ENCODE data around the gene DMRT1.

Gene DMRT1

GRCh38 chr9:970151-970996, 128.9 kb downstream of the DMRT1 start:
- DNase-seq, result no peak

DNA sequence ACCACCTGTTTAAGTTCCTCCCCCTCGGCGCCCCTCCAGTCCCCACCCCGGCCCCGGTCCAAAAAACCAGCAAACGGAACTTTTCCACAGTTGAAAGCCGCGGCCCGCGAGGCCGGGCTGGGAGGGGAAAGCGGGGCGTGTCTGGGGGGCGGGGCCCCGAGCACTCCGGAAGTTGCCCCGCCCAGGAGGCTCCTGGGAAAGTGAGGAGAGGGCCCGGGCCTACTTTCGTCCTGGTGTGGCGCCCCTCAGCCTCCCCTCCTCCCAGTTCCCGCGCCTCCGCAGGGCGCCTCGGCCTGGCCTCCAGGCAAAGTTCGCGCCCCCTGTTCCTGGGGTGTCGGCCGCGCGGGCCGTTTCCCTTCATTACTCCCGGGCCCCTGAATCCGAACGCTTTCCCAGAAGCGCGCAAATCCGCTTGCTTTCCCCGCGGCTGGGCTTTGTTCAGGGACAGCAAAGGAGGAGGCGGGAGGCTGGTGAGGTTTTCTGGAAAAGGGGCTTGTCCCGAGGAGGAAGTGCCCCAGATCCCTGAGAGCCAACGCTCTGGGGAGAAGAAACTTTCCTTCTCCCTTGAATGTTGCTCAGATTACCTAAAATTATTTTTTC, 130.5 kb downstream of the DMRT1 start:
- no peak for DNase-seq

DNA sequence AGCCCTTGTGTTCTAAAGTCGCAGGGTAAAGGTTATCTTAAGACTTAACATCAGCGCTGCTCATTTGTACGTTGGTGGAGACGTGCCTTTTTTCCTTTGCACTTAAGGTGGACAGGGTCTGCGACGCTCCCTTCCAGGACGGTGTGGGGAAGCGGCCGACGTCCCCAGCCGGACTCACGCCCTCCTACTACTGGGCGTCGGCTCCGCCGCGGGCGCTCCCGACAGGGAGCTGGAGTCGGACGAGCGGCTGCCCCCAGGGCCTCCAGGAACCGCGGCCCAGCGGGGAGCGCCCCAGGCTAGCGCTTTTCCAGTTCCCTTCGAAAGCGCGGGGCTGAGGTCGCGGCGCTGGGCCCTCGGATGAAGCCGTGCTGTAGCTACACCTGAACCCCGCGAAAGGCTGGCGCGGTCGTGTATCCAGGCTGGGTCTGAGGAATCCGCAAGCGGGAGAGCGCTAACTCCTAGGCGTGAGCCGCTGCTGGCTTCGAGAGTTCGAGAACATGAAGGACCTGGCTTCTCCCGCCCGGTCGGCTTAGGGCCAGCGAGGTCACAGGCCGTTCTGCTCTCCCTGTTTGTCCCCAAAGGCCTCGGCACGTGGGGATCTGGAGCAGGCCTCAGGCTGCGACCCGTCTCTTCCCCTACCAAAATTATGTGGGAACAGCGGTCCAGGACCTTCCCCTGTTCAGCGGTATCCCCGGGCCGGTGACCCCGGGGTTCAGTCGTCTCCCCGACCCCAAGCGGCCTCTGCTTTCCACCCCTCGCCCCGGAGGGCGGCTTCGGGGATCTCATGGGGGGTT, 131.2 kb downstream of the DMRT1 start:
- no peak for DNase-seq

- no peak for DNase-seq
These were observed 131.9 kb downstream of the DMRT1 start for GRCh38 chr9:973295-973834.

- no peak for DNase-seq
These were observed 132.8 kb downstream of the DMRT1 start for GRCh38 chr9:974031-974995.

- DNase-seq, result no peak
These were observed 133.7 kb downstream of the DMRT1 start for GRCh38 chr9:974996-975739.

- no peak for DNase-seq
These were observed 134.3 kb downstream of the DMRT1 start for GRCh38 chr9:975740-976257.

DNA sequence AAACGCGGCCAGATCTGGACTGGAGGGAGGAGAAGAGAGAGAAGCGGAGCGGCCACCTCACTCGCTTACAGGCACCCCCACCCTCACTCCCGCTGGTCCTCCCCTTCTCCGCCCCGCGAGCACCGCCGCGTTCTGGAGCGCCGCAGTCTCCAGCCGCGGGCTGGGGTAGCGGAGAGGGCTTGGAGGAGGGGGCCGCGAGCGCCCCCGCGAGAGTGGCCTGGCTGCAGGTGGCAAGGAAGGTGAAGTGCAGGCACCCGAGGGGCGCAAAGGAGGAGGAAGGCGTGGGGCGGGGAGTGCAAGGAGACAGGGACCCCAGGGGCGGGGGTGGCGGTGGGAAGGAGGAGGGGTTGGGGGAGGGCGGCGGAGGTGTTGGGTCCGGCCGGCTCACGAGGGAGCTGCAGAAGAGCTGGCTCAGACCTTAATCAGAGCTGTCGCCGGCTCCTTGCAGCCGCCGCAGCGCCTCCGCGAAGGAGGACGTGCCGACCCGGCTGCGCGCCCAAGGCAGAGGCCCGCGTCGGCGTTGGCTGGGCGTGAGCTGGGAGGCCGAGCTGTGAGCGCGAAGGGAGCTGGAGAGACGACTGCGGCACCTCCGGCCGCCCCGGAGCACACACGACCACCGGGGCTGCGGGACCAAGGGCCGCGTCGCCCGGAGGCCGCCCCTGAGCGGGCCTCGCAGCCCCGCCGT, 134.9 kb downstream of the DMRT1 start, which contains the start of gene DMRT3:
TSS of gene DMRT3 (plus strand) at position 398 of the 685 bp plus-strand sequence. CDS start 347 bp downstream, outside the sequence.
- DNase-seq, result no peak

DNA sequence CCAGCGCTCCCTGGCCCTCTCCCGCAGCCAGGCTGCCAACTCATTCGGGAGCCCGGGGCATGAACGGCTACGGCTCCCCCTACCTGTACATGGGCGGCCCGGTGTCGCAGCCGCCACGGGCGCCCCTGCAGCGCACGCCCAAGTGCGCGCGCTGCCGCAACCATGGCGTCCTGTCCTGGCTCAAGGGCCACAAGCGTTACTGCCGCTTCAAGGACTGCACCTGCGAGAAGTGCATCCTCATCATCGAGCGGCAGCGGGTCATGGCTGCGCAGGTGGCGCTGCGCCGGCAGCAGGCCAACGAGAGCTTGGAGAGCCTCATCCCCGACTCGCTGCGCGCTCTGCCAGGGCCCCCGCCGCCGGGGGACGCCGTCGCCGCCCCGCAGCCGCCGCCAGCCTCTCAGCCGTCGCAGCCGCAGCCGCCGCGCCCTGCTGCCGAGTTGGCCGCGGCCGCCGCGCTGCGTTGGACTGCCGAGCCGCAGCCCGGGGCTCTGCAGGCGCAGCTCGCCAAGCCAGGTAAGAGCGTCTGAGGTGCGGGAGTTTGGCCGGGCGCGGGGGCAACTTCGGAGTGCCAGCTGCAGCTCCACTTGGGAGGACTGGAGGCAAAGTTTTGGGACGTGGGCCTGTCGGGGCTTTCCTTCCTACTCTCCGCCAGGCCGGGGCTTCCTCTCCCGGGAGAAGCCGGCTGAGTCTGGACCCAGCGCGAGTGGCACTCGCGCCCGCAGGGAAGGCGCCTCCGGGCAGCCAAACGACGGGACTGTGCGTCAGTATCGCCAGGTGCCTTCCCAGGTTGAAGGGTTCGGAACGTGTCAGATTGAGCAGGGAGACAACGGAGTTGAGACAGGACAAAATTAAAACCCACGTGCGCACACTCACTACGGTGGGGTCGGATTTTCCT, 135.7 kb downstream of the DMRT1 start:
- no peak for DNase-seq

DNA sequence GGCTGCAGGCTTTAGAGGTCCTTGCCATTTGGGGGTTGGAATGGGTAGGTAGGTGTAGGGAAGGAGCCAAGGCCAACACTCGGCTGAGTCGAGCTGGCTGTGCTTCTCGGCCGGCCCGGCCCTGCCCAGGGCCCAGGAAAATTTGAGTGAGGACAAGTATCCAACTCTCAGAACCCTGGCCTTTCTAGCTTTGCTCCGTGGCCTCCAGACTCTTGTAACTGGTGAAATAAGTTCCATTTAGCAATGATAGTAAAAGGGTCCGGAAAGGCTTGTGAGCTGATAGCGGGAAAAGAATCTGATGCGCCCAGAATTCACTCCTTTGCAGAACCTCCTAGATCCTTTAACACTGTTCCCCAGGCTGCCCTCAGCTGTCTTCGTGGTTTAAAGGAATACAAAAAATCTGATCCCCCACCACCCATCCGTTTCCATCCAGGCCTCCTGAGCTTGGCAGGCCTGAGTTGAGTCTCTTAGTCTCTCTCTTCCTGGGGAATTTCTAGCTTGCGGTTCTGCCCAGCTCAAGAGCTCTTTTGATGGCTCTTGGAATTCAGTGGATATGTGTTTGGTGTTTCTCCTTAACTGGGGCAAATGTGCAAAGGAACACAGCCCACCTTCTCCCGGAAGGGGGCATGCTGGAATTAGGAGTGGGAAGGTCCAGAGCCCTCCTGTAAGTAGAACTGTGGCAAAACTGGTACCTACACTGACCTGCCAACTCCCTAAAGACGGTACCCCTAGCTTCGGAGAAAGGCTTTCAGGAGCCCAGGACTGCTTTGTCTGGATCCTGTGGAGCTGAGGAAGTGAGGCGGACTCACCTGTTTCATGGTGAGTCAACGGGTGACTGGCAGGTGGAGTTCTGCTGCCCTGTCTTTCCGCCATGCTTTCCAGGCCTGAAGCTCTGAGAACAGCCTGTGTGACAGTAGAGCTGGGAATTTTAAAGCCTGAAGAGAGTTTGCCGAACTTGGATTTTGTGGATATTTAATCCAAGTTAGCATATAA, 136.6 kb downstream of the DMRT1 start:
- DNase-seq, result no peak

GRCh38 chr9:979983-980382, 138.5 kb downstream of the DMRT1 start:
- DNase-seq, result no peak

- DNase-seq, result no peak
These were observed 139.1 kb downstream of the DMRT1 start for GRCh38 chr9:980640-981039.

DNA sequence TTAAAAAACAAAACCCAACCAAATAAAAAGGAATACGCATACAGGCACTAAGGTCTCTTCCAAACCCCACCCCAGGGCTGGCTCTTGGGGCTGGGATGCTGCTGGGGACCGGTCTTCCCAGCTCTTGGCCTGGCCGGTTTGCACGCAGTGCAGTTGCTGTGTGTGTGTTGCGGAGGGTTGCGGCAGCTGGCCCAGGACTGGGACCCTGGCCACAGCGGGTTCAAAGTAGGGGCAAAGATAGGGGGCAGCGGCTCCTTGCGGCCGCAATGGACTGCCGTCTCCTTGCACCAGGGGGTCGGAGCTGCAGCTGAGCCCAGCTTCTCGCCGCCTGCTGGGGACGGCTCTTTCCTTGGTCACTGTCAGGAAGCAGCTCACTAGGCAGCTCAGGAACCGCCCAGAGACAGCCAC, 140.0 kb downstream of the DMRT1 start:
- DNase-seq, result no peak

GRCh38 chr9:982394-983230, 141.1 kb downstream of the DMRT1 start:
- DNase-seq, result no peak

DNA sequence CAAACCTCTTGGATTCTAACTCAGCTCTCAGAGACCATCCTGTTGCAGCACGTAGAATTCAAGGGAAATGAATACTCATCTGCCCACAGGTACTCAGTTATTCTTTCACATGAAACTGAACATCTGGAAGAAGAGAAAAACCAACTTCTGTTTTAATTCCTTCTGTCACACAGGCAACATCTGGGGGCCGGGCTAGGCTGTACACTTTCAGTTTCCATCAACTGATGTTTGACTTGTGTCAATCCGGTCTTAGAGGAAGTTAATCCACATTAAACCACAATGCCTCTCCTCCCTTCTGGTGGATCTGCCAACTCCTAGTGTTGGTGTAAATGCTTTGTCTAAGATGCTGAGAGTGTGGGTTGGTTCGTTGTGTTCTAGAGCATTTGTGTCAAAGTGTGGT, 152.5 kb downstream of the DMRT1 start:
- no peak for DNase-seq

DNA sequence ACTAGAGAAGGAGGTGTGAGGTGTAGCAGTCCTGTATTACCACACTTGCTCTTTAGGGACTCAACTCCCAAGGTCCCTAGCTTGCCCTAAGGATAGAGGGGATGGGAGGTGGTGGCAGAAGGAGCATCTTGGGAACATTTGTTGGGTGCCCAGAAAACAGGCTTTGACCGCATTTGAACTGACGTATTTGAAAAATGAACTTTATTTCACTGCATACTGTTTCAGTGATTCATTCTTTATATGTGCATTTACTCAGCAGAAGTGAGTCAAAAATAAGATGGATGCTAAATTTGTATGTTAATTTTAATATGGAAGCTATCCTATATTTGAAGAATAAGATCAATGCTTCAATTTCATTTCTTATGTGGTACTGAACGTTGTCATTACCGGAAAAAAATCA, 153.7 kb downstream of the DMRT1 start:
- DNase-seq, result no peak

Data from nucleus accumbens (tissue), 56 donors.